Measurements from ENCODE around the gene DPP10.
"Not testable (repeated sequence)": the region's sequence is repeated elsewhere in the genome, so short reads cannot be mapped to it uniquely, and the experiment has no call there.

The DPP10 gene

GRCh38 chr2:115305712-115306111 lies 863.3 kb downstream of the DPP10 start:
- no peak for DNase-seq

GRCh38 chr2:115314119-115314518 lies 871.7 kb downstream of the DPP10 start:
- DNase-seq, result no peak

- DNase-seq, result no peak
Measured at GRCh38 chr2:115327061-115327460, 884.6 kb downstream of the DPP10 start.

GRCh38 chr2:115359550-115359949 lies 917.1 kb downstream of the DPP10 start:
- DNase-seq, result no peak

GRCh38 chr2:115364093-115364492 lies 921.7 kb downstream of the DPP10 start:
- no peak for DNase-seq

GRCh38 chr2:115369400-115369799 lies 927.0 kb downstream of the DPP10 start:
- no peak for DNase-seq

- no peak for DNase-seq
Measured at GRCh38 chr2:115374981-115375380, 932.5 kb downstream of the DPP10 start.

GRCh38 chr2:115384399-115384798 lies 942.0 kb downstream of the DPP10 start:
- DNase-seq, result no peak

- DNase-seq, result no peak
Measured at GRCh38 chr2:115386465-115386864, 944.0 kb downstream of the DPP10 start.

GRCh38 chr2:115389024-115389423 lies 946.6 kb downstream of the DPP10 start:
- DNase-seq, result no peak

- no peak for DNase-seq
Measured at GRCh38 chr2:115389898-115390565, 947.6 kb downstream of the DPP10 start.

- DNase-seq, result no peak
Measured at GRCh38 chr2:115396579-115396978, 954.1 kb downstream of the DPP10 start.

GRCh38 chr2:115400940-115401339 lies 958.5 kb downstream of the DPP10 start:
- DNase-seq, result no peak

- DNase-seq, result no peak
Measured at GRCh38 chr2:115412501-115412900, 970.1 kb downstream of the DPP10 start.

GRCh38 chr2:115413791-115414190 lies 971.4 kb downstream of the DPP10 start:
- DNase-seq, result no peak

GRCh38 chr2:115414466-115414865 lies 972.0 kb downstream of the DPP10 start:
- no peak for DNase-seq

GRCh38 chr2:115422004-115422634 lies 979.7 kb downstream of the DPP10 start:
- DNase-seq, result no peak

- no peak for DNase-seq
Measured at GRCh38 chr2:115427436-115427835, 985.0 kb downstream of the DPP10 start.

- not testable (repeated sequence) for DNase-seq
Measured at GRCh38 chr2:115440746-115441145, 998.3 kb downstream of the DPP10 start.

GRCh38 chr2:115443539-115444185 lies 1001.2 kb downstream of the DPP10 start:
- no peak for DNase-seq

- no peak for DNase-seq
Measured at GRCh38 chr2:115460008-115460407, 1017.6 kb downstream of the DPP10 start.

GRCh38 chr2:115480741-115481140 lies 1038.3 kb downstream of the DPP10 start:
- no peak for DNase-seq

- DNase-seq, result no peak
Measured at GRCh38 chr2:115481842-115482241, 1039.4 kb downstream of the DPP10 start.

- no peak for DNase-seq
Measured at GRCh38 chr2:115483666-115484065, 1041.2 kb downstream of the DPP10 start.
